Vagina (tissue), 2 donors: ENCODE results near the gene ROPN1L.

ENCODE experiments used
- POLR2A ChIP-seq, 2 donors: fragments of 450-650 bp; IDR thresholded peaks; one replicate each; pipeline ENCODE4 v1.6.1; 2017; ENCODE audit warnings: antibody characterized with exemption in 2 of 2, mild to moderate bottlenecking in 2 of 2, moderate library complexity in 2 of 2
- POLR2AphosphoS5 ChIP-seq, 2 donors: sonication (generic); formaldehyde crosslinking; IDR thresholded peaks; one replicate each; pipeline ENCODE4 v1.9.0; 2017; ENCODE audit warnings: antibody characterized with exemption in 2 of 2, mild to moderate bottlenecking in 2 of 2, low read depth in 1 of 2; ENCODE audit not compliant: insufficient read depth in 1 of 2
- TF ChIP-seq, protein P1 (sequence below), 3 experiments: fragments of 450-650 bp in 2 of 3; fragments of 200-600 bp in 1 of 3; sonication (generic) in 1 of 3; IDR thresholded peaks; one replicate each; pipeline ENCODE4 v1.5.1; 2017 to 2019; ENCODE audit warnings: antibody characterized with exemption in 3 of 3, mild to moderate bottlenecking in 2 of 3, moderate library complexity in 2 of 3

DNA sequence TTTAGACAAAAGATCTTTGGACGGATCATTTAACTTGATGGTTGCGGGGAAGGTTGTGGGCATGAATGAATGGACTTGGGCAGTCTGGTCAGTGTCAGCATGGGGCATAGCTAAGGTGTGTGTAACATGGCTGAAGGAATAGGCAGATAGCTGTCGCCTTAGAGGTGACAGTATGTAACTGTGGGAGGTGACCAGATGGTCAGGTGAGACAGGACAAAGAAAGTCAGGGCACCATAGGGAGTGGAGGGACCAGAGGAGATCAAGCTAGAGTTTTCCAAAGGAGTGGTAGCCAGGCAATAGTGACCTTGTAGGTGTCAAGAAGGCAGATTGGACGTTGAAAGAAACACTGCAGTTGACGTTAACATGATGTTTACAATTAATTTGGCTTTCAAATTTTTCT lies 45.1 kb upstream of the ROPN1L start:
- TF ChIP-seq POLR2A (IDR thresholded peaks at IDR 0.05): no peak
- TF ChIP-seq, protein P1, sequence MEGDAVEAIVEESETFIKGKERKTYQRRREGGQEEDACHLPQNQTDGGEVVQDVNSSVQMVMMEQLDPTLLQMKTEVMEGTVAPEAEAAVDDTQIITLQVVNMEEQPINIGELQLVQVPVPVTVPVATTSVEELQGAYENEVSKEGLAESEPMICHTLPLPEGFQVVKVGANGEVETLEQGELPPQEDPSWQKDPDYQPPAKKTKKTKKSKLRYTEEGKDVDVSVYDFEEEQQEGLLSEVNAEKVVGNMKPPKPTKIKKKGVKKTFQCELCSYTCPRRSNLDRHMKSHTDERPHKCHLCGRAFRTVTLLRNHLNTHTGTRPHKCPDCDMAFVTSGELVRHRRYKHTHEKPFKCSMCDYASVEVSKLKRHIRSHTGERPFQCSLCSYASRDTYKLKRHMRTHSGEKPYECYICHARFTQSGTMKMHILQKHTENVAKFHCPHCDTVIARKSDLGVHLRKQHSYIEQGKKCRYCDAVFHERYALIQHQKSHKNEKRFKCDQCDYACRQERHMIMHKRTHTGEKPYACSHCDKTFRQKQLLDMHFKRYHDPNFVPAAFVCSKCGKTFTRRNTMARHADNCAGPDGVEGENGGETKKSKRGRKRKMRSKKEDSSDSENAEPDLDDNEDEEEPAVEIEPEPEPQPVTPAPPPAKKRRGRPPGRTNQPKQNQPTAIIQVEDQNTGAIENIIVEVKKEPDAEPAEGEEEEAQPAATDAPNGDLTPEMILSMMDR (IDR thresholded peaks at IDR 0.05): no peak
- no peak for TF ChIP-seq POLR2AphosphoS5 (IDR thresholded peaks at IDR 0.05; ENCODE audit: insufficient read depth in 1 of 2, low read depth in 1 of 2)
